ENCODE results near the gene TUBB3.
"Not testable (repeated sequence)": the region's sequence is repeated elsewhere in the genome, so short reads cannot be mapped to it uniquely, and the experiment has no call there.

TUBB3 gene

GRCh38 chr16:89919535-89920406, 3.4 kb upstream of the TUBB3 start:
- peak; percentile 24 for DNase-seq

GRCh38 chr16:89920723-89921122, 2.4 kb upstream of the TUBB3 start:
- DNase-seq: peak; percentile 18

GRCh38 chr16:89921131-89921701, 1.9 kb upstream of the TUBB3 start:
- no peak for DNase-seq

GRCh38 chr16:89921702-89922476, 1.3 kb upstream of the TUBB3 start:
- DNase-seq: peak; percentile 88

- DNase-seq: peak; percentile 81
These were observed 662 bp upstream of the TUBB3 start for GRCh38 chr16:89922477-89922883.

- DNase-seq: no peak
These were observed 626 bp downstream of the TUBB3 start for GRCh38 chr16:89923640-89924296.

GRCh38 chr16:89924297-89924924, 1.3 kb downstream of the TUBB3 start:
- peak; percentile 63 for DNase-seq

- no peak for DNase-seq
These were observed 1.8 kb downstream of the TUBB3 start for GRCh38 chr16:89924925-89925307.

- DNase-seq: no peak
These were observed 2.5 kb downstream of the TUBB3 start for GRCh38 chr16:89925596-89926079.

GRCh38 chr16:89931305-89931896, 8.3 kb downstream of the TUBB3 start:
- DNase-seq: no peak

GRCh38 chr16:89931964-89932363, 8.8 kb downstream of the TUBB3 start:
- no peak for DNase-seq

- not testable (repeated sequence) for DNase-seq
These were observed 10.9 kb downstream of the TUBB3 start for GRCh38 chr16:89934019-89934418.

GRCh38 chr16:89934611-89935553, 11.7 kb downstream of the TUBB3 start:
- DNase-seq: no peak

- DNase-seq: not testable (repeated sequence)
These were observed 12.5 kb downstream of the TUBB3 start for GRCh38 chr16:89935620-89936019.

- DNase-seq: no peak
These were observed 12.9 kb downstream of the TUBB3 start for GRCh38 chr16:89936034-89936433.

GRCh38 chr16:89936508-89936907, 13.4 kb downstream of the TUBB3 start:
- DNase-seq: no peak

GRCh38 chr16:89936981-89937380, 13.8 kb downstream of the TUBB3 start:
- no peak for DNase-seq

GRCh38 chr16:89938175-89938885, 15.2 kb downstream of the TUBB3 start:
- no peak for DNase-seq

- no peak for DNase-seq
These were observed 21.6 kb downstream of the TUBB3 start for GRCh38 chr16:89944773-89945172.

- DNase-seq: no peak
These were observed 22.5 kb downstream of the TUBB3 start for GRCh38 chr16:89945654-89946053.

Measured in femur (tissue), 1 donor.